GM18508 (cell line): ENCODE results near the gene FYB1.
A peak's percentile ranks its signal among the peaks of the same experiment; 100 is the strongest.
"Not testable (repeated sequence)": the region's sequence is repeated elsewhere in the genome, so short reads cannot be mapped to it uniquely, and the experiment has no call there.

Experiments used
- ATAC-seq: cut with Tn5 transposase; IDR thresholded peaks from one replicate; pipeline ENCODE4 v1.9.1; 2021; ENCODE audit warnings: moderate number of reproducible peaks; ENCODE audit not compliant: insufficient read depth, unreplicated experiment

FYB1 gene

DNA sequence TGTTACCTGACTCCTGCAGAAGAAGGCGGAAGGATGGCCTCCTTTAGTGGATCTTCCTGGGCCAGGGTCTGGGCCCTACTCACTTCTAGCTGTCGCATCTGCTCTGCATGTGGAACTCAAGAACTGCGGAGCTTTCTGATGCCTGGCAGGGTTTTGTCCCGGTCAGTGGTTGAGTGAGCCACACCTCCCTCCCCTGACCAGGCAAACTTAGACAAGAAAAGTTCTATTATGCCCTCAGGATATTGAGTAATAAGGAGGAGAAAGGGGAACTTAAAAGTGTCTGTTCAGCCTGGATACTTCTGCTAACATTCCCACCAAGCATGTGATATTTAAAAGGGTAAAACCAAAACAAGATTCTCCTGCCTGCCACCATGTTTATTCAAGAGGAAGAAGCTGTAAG is at the start of gene FYB1:
TSS of gene FYB1 (minus strand) at position 127 of the 400 bp plus-strand sequence. CDS start 16,603 bp downstream, outside the sequence.
- no peak for ATAC-seq

DNA sequence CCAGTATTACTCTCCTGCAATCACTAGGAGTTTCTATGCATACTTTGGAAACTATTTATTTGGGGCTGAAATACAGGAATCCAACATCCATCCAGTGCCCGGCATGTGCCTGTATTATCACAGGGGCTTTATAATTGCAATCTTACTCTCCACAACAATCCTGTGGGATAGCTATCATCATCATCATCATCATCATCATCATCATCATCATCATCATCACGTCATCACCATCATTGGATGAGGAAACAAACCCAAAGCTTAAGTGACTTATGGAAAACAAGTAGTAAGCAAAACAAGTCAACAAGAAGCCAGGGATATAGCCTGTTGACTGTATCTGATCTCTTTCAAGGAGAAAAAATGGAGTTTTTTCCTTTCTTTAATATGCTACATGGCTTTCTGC is 47.8 kb upstream of the FYB1 start:
- no peak for ATAC-seq

DNA sequence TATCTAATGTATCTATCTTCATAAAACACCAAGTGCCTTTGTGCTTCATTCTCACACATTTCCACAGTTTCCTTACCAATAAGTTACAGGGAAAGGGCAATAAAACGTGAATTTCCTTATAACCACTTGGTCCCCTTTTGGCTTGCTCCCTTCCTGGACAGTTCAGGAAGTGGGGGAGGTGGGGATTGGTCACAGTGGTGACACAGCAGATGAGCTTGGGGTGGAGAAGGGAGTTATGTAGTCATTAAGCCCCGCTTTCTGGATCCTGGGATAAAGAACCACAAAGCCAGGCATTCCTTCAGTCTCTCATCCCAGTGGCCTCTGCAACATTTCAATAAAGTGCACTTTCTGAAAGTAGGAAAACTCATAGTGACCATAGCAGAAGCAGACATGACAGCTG is 47.1 kb upstream of the FYB1 start:
- no peak for ATAC-seq

GRCh38 chr5:39264528-39264927 is 45.2 kb upstream of the FYB1 start:
- peak; percentile 97 for ATAC-seq

DNA sequence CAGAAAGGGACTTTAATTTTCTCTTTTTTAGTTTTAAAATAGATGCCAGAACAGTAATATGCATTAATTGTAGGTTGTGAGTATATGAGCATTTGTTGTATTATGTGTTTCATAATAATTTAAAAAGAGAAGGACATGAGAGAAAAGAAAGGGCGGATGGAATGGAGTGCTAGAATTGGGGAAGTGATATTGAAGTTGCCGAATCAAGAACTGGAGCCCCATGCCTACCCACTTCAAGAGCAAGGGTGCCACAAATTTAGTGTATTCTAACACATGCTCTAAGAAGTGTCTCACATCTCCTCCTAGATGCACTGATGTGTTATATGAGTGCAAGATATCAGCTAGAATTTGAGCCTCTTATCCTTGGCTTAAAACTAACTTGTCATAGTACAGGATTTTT is 43.6 kb upstream of the FYB1 start:
- no peak for ATAC-seq

DNA sequence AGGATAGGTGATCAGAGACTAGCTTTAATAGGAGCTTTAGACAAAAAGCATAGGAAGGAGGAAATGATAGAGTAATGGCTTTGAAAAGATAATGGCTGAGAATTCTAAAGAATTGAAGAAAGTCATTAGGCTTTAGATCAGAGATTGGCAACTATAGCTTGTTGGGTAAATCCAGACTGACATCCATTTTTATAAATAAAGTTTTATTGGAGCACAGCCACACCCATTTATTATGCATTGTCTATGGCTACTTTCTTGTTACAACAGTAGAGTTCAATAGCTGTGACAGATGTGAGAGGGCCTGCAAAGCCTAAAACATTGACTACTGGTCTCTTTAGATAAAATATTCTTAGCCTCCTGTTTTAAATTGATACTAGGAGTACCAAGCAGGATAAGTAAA is 40.7 kb upstream of the FYB1 start:
- ATAC-seq, result no peak

GRCh38 chr5:39257554-39257953 is 38.2 kb upstream of the FYB1 start:
- no peak for ATAC-seq

- peak; percentile 92 for ATAC-seq
These were observed 37.3 kb upstream of the FYB1 start for GRCh38 chr5:39256477-39257235.

- ATAC-seq, result no peak
These were observed 36.0 kb upstream of the FYB1 start for GRCh38 chr5:39255406-39255805.

DNA sequence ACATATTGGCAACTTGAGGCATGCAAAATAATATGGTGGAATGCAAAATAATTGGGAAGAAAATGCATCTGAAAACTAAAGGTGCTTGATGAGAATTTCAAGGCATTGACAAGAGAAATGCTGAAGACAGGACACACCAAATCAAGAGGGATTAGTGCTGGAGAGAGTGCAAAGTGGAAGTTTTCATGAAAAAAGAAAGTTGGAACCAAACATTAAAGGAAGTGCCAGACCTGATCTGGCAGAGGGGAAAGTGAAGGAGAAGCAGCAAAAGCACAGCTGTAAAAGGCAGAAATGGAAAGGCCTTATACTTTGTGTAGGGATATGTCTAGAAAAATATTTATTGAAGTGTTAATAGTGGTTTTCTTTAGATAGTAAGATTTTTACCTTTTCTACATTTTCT is 35.3 kb upstream of the FYB1 start:
- ATAC-seq, result no peak

- ATAC-seq, result no peak
These were observed 33.8 kb upstream of the FYB1 start for GRCh38 chr5:39253196-39253595.

- ATAC-seq, result no peak
These were observed 30.4 kb upstream of the FYB1 start for GRCh38 chr5:39249564-39250274.

- ATAC-seq, result no peak
These were observed 29.7 kb upstream of the FYB1 start for GRCh38 chr5:39249069-39249468.

- ATAC-seq, result no peak
These were observed 21.4 kb upstream of the FYB1 start for GRCh38 chr5:39240750-39241149.

DNA sequence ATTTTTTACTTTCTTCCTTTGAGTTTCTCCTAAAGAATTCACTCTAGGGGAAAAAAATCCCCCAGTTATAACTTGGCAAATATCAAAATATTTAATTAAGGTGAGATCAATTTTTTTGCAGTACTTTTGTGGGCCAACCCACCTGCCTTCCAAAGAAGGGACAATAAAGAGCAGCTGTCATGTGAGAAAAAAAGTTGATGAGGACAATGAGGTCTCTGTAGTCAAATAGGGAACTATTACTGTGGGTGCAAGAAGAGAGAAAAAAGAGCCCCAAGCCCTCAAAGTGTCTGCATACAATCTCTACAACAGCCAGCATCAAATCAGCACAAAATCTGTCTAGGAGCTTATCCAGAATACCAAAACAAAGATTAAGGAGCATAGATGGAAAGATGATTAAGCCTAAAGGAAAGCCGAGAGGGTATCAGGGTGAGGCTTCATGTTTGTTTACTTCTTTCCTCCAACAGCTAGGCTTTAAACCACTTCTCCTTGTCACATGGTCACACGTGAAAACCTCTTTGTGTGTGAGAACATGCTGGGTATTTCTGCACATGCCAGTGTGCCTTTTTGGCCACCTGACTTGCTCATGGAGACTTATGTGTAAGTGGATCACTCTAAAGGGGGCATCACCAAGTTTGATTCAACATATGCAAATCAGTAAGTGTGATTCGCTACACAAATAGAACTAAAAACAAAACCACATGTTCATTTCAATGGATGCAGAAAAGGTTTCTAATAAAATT is 19.2 kb upstream of the FYB1 start:
- ATAC-seq, result no peak

DNA sequence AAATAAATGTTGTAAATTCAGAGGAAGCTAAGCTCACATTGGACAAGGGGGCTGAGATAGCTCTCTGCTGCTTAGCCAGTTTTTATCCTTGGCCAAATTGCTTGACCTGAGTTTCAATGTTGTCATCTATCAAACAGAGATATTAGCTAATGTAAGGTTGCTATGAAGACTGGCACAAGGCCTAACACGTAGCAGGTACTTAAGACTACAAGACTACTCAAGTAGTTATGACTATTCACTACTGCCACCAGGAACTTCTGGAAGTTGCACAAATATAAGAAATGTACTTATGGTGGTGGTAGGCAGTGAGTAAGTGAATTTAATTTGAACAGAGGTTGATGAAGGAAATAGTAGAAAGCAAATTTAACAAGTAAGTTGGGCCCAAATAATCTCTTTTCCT is 17.4 kb upstream of the FYB1 start:
- ATAC-seq, result no peak

DNA sequence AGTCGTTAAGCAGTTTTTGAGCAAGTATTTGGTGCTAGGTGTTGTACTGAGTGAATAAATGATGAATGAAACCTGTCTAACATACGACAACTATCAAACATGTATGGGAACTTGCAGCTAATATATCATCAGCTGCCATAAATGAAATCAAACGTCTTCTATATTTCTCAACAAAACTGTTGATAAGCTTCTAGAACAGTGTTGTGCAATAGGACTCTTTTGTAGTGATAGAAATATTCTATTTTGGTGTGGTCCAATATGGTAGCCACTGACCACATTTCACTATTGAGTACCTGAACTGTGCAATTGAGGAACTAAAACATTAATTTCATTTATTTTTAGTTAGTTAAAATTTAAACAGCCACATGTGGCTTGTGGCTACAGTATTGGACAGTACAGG is 16.3 kb upstream of the FYB1 start:
- ATAC-seq, result no peak

- ATAC-seq, result not testable (repeated sequence)
These were observed 15.1 kb upstream of the FYB1 start for GRCh38 chr5:39234494-39234893.

GRCh38 chr5:39233783-39234182 is 14.4 kb upstream of the FYB1 start:
- ATAC-seq, result no peak

DNA sequence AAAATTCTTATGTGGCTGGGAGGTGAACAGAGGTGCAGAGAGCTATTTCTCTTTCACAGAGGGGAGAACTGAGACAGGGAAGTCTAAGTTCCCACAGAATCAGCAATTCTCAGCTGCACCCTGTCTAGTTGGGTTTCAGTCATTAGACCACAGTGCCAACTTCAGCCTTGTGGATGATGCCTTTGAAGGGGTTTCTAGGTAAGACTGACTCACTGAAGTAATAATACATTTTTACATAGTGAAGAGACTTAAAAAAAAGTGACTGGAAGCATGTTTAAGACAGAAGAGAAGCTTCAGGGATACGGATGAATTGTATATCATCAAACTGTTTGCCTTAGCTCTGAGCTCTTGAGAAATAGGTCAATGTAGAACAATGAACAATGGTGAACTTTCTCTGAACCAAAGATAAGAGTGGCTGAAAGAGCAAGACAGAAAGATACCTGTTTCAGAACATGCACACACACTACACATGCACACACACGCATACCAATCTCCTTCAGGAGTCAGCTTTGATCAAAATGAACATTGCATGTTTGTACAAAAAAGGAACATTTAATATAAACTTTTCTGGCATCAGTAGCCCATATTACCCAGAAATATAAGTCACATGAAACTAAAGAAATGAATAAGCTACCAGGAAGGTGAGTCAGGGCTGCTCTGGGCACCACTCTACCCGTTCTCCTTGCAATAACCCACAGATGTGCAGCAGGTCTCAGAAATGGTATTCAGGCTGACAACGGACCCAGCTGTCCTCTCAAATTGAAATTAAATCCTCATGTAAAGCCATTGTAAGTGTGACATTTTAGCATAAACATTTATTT is 12.6 kb upstream of the FYB1 start:
- no peak for ATAC-seq
